ENCODE data around the gene NKD1. TPM values are rescaled to one million over a fixed set of nuclear protein-coding genes. Genes with fewer than 3 reads are reported as not detected.

NKD1 gene
- total RNA-seq, 3 donors from 2014 or later: 1.3 to 5.0 (median 4.6) TPM

GRCh38 chr16:50674831-50675230 is 126.6 kb downstream of the NKD1 start:
- intact Hi-C loops (cut with DNase I; ENCODE audit: low total_unique reads): no loop called here
- no peak for DNase-seq (ENCODE audit: low spot score in 2 of 2)

DNA sequence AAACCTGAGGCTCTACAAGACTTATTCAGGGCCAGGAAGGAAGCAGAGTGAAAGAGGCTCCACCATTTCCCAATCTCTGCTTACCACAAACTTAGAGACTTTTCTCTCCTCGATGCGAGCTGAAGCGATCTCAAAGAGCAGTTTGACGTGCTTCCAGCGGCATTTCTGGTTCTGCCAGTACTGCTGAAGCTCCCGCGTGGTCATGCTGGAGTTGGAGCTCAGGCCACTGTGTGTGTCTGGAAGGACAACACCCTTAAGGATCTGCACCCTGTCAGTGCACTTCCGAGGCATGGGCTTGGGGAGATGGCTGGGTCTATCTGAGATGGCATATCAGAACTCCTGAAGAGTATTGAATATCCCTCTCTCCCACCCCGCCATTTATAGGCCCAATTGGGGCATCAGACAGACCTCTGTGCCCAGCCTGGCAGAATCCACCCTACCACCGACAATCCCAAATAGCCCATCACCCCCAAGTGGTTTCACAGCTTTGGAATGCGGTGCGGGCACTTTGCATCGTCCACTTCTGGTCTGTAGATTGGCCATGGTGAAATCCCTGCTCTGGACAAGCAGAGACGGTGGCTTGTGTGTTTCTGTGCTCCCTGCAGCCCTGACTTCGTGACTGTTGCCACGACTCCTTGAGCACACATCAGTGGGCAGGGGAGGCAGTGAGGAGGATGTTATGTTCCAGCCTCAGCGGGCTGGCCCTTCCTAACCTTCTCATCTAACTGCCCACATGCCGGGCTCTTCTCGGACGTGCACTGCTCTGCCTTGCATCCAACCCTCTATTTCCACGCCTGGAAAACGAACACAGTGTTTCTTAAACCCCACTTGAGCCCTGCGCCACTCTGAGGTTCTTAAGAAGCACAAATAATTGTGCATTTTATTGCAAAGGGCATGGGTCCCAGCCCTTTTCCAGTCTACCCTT is 127.8 kb downstream of the NKD1 start:
- intact Hi-C loops (cut with DNase I; ENCODE audit: low total_unique reads): no loop called here

More at GRCh38 chr16:50674831-50675230, 126.6 kb downstream of the NKD1 start:
- Histone ChIP-seq H3K27ac (no peak overlapping the region), H3K4me1 (no peaks in the 10 kb centered on the region), H3K4me3 (no peak overlapping the region), H3K36me3 (no peaks in the 10 kb centered on the region), H3K9me3 (peaks cover 8 to 19% of the 10 kb centered on the region in 2 donors), H3K27me3 (no peaks in the 10 kb centered on the region)
- TF ChIP-seq POLR2A (IDR thresholded peaks at IDR 0.05) (no peak), POLR2AphosphoS5 (IDR thresholded peaks at IDR 0.05) (no peak)
- TF ChIP-seq, protein P1, sequence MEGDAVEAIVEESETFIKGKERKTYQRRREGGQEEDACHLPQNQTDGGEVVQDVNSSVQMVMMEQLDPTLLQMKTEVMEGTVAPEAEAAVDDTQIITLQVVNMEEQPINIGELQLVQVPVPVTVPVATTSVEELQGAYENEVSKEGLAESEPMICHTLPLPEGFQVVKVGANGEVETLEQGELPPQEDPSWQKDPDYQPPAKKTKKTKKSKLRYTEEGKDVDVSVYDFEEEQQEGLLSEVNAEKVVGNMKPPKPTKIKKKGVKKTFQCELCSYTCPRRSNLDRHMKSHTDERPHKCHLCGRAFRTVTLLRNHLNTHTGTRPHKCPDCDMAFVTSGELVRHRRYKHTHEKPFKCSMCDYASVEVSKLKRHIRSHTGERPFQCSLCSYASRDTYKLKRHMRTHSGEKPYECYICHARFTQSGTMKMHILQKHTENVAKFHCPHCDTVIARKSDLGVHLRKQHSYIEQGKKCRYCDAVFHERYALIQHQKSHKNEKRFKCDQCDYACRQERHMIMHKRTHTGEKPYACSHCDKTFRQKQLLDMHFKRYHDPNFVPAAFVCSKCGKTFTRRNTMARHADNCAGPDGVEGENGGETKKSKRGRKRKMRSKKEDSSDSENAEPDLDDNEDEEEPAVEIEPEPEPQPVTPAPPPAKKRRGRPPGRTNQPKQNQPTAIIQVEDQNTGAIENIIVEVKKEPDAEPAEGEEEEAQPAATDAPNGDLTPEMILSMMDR (IDR thresholded peaks at IDR 0.05): no peak

GRCh38 chr16:50676684-50677225 is 128.6 kb downstream of the NKD1 start:
- intact Hi-C loops (cut with DNase I; ENCODE audit: low total_unique reads): no loop called here
- Histone ChIP-seq H3K9me3 (peaks cover 5 to 18% of the 10 kb centered on the region in 2 donors), H3K36me3 (no peaks in the 10 kb centered on the region), H3K4me3 (no peak overlapping the region), H3K27ac (no peak overlapping the region), H3K27me3 (no peaks in the 10 kb centered on the region), H3K4me1 (no peaks in the 10 kb centered on the region)
- DNase-seq (ENCODE audit: low spot score in 2 of 2): no peak
- TF ChIP-seq POLR2AphosphoS5 (IDR thresholded peaks at IDR 0.05) (no peak), POLR2A (IDR thresholded peaks at IDR 0.05) (no peak)
- TF ChIP-seq, protein P1 (IDR thresholded peaks at IDR 0.05): no peak

More for the DNA sequence above, 127.8 kb downstream of the NKD1 start:
- Histone ChIP-seq H3K36me3 (no peaks in the 10 kb centered on the region), H3K4me1 (no peaks in the 10 kb centered on the region), H3K9me3 (peaks cover 8 to 19% of the 10 kb centered on the region in 2 donors), H3K27me3 (no peaks in the 10 kb centered on the region), H3K27ac (peak overlapping the region in 1 of 2 donors; percentile 23), H3K4me3 (no peak overlapping the region)
- TF ChIP-seq POLR2A (IDR thresholded peaks at IDR 0.05) (no peak), POLR2AphosphoS5 (IDR thresholded peaks at IDR 0.05) (no peak)
- TF ChIP-seq, protein P1 (IDR thresholded peaks at IDR 0.05): no peak
- peak in 1 of 2 donors; percentile 38 for DNase-seq (ENCODE audit: low spot score in 2 of 2)

DNA sequence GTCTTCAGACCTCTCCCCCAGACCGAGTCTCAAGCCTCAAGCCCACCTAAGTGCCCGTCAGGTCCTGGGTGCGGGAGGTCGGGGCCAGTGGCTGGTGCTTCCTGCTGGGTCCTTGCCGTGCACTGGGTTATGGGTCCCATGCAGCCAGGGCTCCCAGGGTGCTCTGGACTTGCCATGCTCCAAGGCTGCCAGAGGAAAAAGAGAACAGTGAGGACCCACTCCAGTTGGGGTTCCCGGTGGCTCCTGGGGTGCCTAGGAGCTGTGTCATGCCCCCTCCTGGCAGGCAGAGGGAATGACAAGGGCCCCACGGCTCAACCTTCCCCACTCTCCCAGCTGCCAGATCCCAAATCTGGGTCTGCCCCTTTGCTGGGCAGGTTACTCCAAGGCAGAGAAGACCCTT is 129.2 kb downstream of the NKD1 start:
- no peak overlapping the region for H3K4me3 ChIP-seq
- H3K36me3 ChIP-seq: no peaks in the 10 kb centered on the region
- intact Hi-C loops (cut with DNase I; ENCODE audit: low total_unique reads): no loop called here
- H3K4me1 ChIP-seq: no peaks in the 10 kb centered on the region
- TF ChIP-seq, protein P1 (IDR thresholded peaks at IDR 0.05): no peak
- TF ChIP-seq POLR2A (IDR thresholded peaks at IDR 0.05) (no peak), POLR2AphosphoS5 (IDR thresholded peaks at IDR 0.05) (no peak)
- no peak for DNase-seq (ENCODE audit: low spot score in 2 of 2)
- no peaks in the 10 kb centered on the region for H3K27me3 ChIP-seq
- no peak overlapping the region for H3K27ac ChIP-seq
- peaks cover 0 to 13% of the 10 kb centered on the region in 2 donors for H3K9me3 ChIP-seq

GRCh38 chr16:50678531-50678930 is 130.3 kb downstream of the NKD1 start:
- Histone ChIP-seq H3K9me3 (peaks cover 0 to 2% of the 10 kb centered on the region in 2 donors), H3K4me1 (no peaks in the 10 kb centered on the region), H3K27ac (no peak overlapping the region), H3K36me3 (no peaks in the 10 kb centered on the region), H3K4me3 (no peak overlapping the region), H3K27me3 (no peaks in the 10 kb centered on the region)
- intact Hi-C loops (cut with DNase I; ENCODE audit: low total_unique reads): no loop called here
- no peak for DNase-seq (ENCODE audit: low spot score in 2 of 2)
- TF ChIP-seq, protein P1 (IDR thresholded peaks at IDR 0.05): no peak
- no peak for TF ChIP-seq POLR2A (IDR thresholded peaks at IDR 0.05)

Data from breast epithelium (tissue), 4 donors.